Pancreas (tissue), 10 donors: ENCODE results near the gene SMCO3. TPM values are rescaled to one million over a fixed set of nuclear protein-coding genes. Genes with fewer than 3 reads are reported as not detected.

ENCODE experiments used
- ATAC-seq, 4 donors: fragments of 200-7000 bp; cut with Tn5 transposase; one replicate each; pipeline versions ENCODE4 v1.8.0 to v1.9.1; 2020; ENCODE audit warnings: mild to moderate bottlenecking in 4 of 4, moderate library complexity in 4 of 4
- DNase-seq, 6 donors: peaks; one replicate each; pipeline ENCODE4 v3.0.0-alpha.2; 2020
- FAIRE-seq: peaks from 2 replicates; lab custom pipeline; 2012; peaks lifted over from hg19 to GRCh38; lab: Jason Lieb, UNC
- H3K27ac ChIP-seq, 4 donors: fragments of 200-600 bp; sonication (generic); 1 replicate in 3 of 4; 2 replicates in 1 of 4; pipeline versions ENCODE4 v1.5.0 to v1.8.0; 2020
- H3K27me3 ChIP-seq, 4 donors: fragments of 200-600 bp; one replicate each; pipeline ENCODE4 v1.8.0; 2021
- H3K36me3 ChIP-seq, 3 donors: fragments of 200-600 bp; sonication (generic) in 1 of 3; one replicate each; pipeline versions ENCODE4 v1.5.0 to v1.8.0; 2020 to 2021
- H3K4me1 ChIP-seq, 3 donors: fragments of 200-600 bp; one replicate each; pipeline ENCODE4 v1.8.0; 2021
- H3K4me3 ChIP-seq, 4 donors: fragments of 200-600 bp; sonication (generic) in 2 of 4; one replicate each; pipeline versions ENCODE4 v1.5.0 to v1.8.0; 2020 to 2021
- H3K9me3 ChIP-seq, 4 donors: fragments of 200-600 bp; one replicate each; pipeline ENCODE4 v1.8.0; 2021
- CTCF ChIP-seq, 4 donors: fragments of 200-600 bp; sonication (generic) in 3 of 4; IDR thresholded peaks; one replicate each; pipeline versions ENCODE4 v1.5.0 to v1.8.0; 2021; ENCODE audit warnings: antibody characterized with exemption in 4 of 4
- WGBS, 2 donors: extraction: QIAGEN DNeasy Blood & Tissue Kit; methylation state at CpG; one replicate each; pipeline ENCODE4 v1.1.7; 2013; 5-methylcytosine and 5-hydroxymethylcytosine counted together
- intact Hi-C, 3 donors: fragments of 100-400 bp; cut with DNase I; formaldehyde crosslinking; loops; one replicate each; pipeline versions ENCODE4 v1.11.1 to v1.14.2; 2022
- polyA plus RNA-seq, 2 donors: library from polyadenylated mRNA; stranded (reverse); fragments of 200-250 nt; gene quantifications; one replicate each; pipeline ENCODE4 v1.2.3, GENCODE V29; 2013
- total RNA-seq, 6 donors: library from RNA; stranded (reverse); fragmentation: NEBNext Ultra II Directional in 4 of 6; extraction: Animal tissue kit (Norgen Biotek cat#: 25700) in 4 of 6; gene quantifications; one replicate each; pipeline versions ENCODE4 v1.2.1 to v1.2.4, GENCODE V29; 2021 to 2023
- donor health status: healthy with polysubstance abuse.
- donor health status: DM: no; HTN: no; CAD: no; lungs with moderate emphysema.
- donor health status: DM: no; HTN: no; CAD: no.
- donor health status: control.
- donor health status: control.
- donor health status: Bipolar disorder and iron deficiency.
- donor health status: DM: yes; HTN: yes; CAD: no.
- donor health status: DM: no; HTN: no; CAD: no.
- donor health status: DM: no; HTN: no; CAD: no.
- donor health status: DM: yes; HTN: yes; CAD: no.

Gene SMCO3
- total and polyA plus RNA-seq, 8 donors, result 0.12 to 0.30 (median 0.19) TPM; not detected in 3

DNA sequence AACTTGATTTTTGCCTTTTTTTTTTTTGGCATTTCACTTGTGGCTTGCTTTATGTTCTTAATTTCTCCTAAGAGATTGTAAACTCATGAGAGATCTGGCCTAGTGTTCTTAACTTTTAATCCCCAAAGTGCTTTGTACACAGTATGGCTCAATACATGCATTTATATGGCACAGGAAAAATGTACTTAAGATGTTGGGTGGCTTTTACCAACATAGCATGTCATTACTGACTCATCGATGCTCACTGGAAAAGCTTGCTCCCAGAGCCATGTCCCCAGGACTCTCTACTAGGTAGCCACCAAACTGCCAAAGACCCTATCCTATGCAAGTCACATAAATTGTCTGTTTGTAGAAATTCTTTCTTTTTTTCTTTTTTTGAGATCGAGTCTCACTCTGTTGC is 13.1 kb upstream of the SMCO3 start:
- Histone ChIP-seq H3K27me3 (no peaks in the 10 kb centered on the region), H3K9me3 (no peaks in the 10 kb centered on the region), H3K27ac (no peak overlapping the region), H3K4me3 (no peak overlapping the region), H3K4me1 (no peaks in the 10 kb centered on the region), H3K36me3 (no peaks in the 10 kb centered on the region)
- ATAC-seq, result no peak
- no peak for DNase-seq
- 89 to 90% methylated on average over 2 of the region's 2 CpGs for WGBS, 2 donors
- intact Hi-C loops, result no loop called here
- no peak for TF ChIP-seq CTCF (IDR thresholded peaks at IDR 0.05)
- no peak for FAIRE-seq

GRCh38 chr12:14826491-14826890 is 12.5 kb upstream of the SMCO3 start:
- intact Hi-C loops, result no loop called here
- WGBS, 2 donors, result 86 to 94% methylated on average over 5 of the region's 5 CpGs

DNA sequence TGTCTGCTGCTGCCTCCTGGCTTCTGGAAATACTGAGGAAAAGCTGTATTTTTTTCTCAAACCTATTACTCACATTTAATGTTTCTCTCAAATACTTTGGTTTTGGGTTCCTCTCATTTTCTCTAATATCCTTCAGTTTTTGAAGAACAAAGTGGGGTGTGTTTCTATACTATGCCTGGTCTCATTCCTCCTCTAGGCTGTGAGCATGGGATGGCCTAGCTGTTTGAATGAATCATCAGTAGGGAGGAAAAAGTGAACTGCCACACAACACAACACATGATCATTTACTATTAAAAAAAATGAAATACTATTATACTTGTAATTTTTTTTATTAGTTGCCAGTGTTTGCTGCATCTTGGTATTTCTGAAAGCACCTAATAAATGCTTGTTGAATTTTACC is 11.3 kb upstream of the SMCO3 start:
- no peak for TF ChIP-seq CTCF (IDR thresholded peaks at IDR 0.05)
- DNase-seq (no peak), ATAC-seq (no peak), FAIRE-seq (no peak)
- intact Hi-C loops, result no loop called here
- H3K9me3 ChIP-seq, result no peaks in the 10 kb centered on the region
- no peak overlapping the region for H3K27ac ChIP-seq
- H3K27me3 ChIP-seq, result no peaks in the 10 kb centered on the region
- no peak overlapping the region for H3K4me3 ChIP-seq
- H3K4me1 ChIP-seq, result no peaks in the 10 kb centered on the region
- no peaks in the 10 kb centered on the region for H3K36me3 ChIP-seq

More at GRCh38 chr12:14826491-14826890, 12.5 kb upstream of the SMCO3 start:
- FAIRE-seq, result no peak
- DNase-seq, result no peak
- no peak overlapping the region for H3K27ac ChIP-seq
- no peak for ATAC-seq
- no peaks in the 10 kb centered on the region for H3K36me3 ChIP-seq
- no peak for TF ChIP-seq CTCF (IDR thresholded peaks at IDR 0.05)
- no peaks in the 10 kb centered on the region for H3K9me3 ChIP-seq
- H3K4me3 ChIP-seq, result no peak overlapping the region
- H3K27me3 ChIP-seq, result no peaks in the 10 kb centered on the region
- no peaks in the 10 kb centered on the region for H3K4me1 ChIP-seq

GRCh38 chr12:14824012-14824634 is 10.1 kb upstream of the SMCO3 start:
- no peaks in the 10 kb centered on the region for H3K27me3 ChIP-seq
- no peaks in the 10 kb centered on the region for H3K9me3 ChIP-seq
- H3K36me3 ChIP-seq, result no peaks in the 10 kb centered on the region
- no peak for FAIRE-seq
- no peak overlapping the region for H3K27ac ChIP-seq
- ATAC-seq, result no peak
- no peak for DNase-seq
- 85 to 91% methylated on average over 1 of the region's 1 CpG for WGBS, 2 donors
- H3K4me3 ChIP-seq, result no peak overlapping the region
- no peak for TF ChIP-seq CTCF (IDR thresholded peaks at IDR 0.05)
- intact Hi-C loops, result no loop called here
- no peaks in the 10 kb centered on the region for H3K4me1 ChIP-seq

DNA sequence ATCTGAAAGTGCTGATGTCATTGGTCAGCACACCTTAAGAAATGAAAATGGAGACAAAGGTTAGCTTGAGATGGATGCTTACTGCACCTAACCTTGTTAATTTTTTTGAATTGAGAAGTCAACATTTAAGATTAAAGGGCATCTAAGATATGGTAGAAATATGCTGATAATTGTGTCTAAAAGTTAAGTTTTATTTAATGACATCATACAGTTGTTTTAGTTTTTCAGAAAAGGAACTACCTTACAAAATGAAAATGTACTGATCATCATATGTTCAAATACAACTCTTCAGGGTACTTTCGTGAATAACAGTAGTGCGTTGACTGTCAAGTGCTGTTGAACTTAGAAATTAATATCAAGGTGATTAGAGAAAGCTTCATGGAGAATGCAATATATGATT is 2.5 kb downstream of the SMCO3 start:
- H3K4me1 ChIP-seq, result peaks cover 0 to 6% (median 0%) of the 10 kb centered on the region in 3 donors
- intact Hi-C loops, result no loop called here
- no peak overlapping the region for H3K27ac ChIP-seq
- no peaks in the 10 kb centered on the region for H3K36me3 ChIP-seq
- TF ChIP-seq CTCF (IDR thresholded peaks at IDR 0.05), result no peak
- DNase-seq (no peak), ATAC-seq (no peak), FAIRE-seq (no peak)
- no peaks in the 10 kb centered on the region for H3K27me3 ChIP-seq
- H3K4me3 ChIP-seq, result no peak overlapping the region
- no peaks in the 10 kb centered on the region for H3K9me3 ChIP-seq
- 74 to 83% methylated on average over 2 of the region's 2 CpGs for WGBS, 2 donors
